Measurements from ENCODE around the gene RHOBTB3.

The RHOBTB3 gene

GRCh38 chr5:95715799-95716461, 15.2 kb upstream of the RHOBTB3 start:
- Histone ChIP-seq H3K9me3 (replicated peaks; ENCODE audit: low read length) (no peaks in the 10 kb centered on the region), H3K36me3 (ENCODE audit: insufficient read depth, low read length) (no peaks in the 10 kb centered on the region), H3K4me2 (ENCODE audit: low read length) (peak overlapping the region; percentile 28), H3K9ac (ENCODE audit: low read depth, low read length) (peak overlapping the region; percentile 38), H3K4me1 (ENCODE audit: control insufficient read depth, insufficient read depth, low read length) (peaks cover 43% of the 10 kb centered on the region), H3K4me3 (ENCODE audit: low read length) (no peak overlapping the region), H3K27me3 (ENCODE audit: control insufficient read depth, insufficient read depth, low read length) (no peaks in the 10 kb centered on the region)

GRCh38 chr5:95717439-95717838, 13.7 kb upstream of the RHOBTB3 start:
- no peaks in the 10 kb centered on the region for H3K36me3 ChIP-seq (ENCODE audit: insufficient read depth, low read length)
- H3K9ac ChIP-seq (ENCODE audit: low read depth, low read length), result no peak overlapping the region
- no peaks in the 10 kb centered on the region for H3K27me3 ChIP-seq (ENCODE audit: control insufficient read depth, insufficient read depth, low read length)
- no peaks in the 10 kb centered on the region for H3K9me3 ChIP-seq (replicated peaks; ENCODE audit: low read length)
- peaks cover 34% of the 10 kb centered on the region for H3K4me1 ChIP-seq (ENCODE audit: control insufficient read depth, insufficient read depth, low read length)
- H3K4me2 ChIP-seq (ENCODE audit: low read length), result no peak overlapping the region
- H3K4me3 ChIP-seq (ENCODE audit: low read length), result no peak overlapping the region

- Histone ChIP-seq H3K4me2 (ENCODE audit: low read length) (no peak overlapping the region), H3K9me3 (replicated peaks; ENCODE audit: low read length) (no peaks in the 10 kb centered on the region), H3K36me3 (ENCODE audit: insufficient read depth, low read length) (no peaks in the 10 kb centered on the region), H3K4me3 (ENCODE audit: low read length) (no peak overlapping the region), H3K9ac (ENCODE audit: low read depth, low read length) (no peak overlapping the region), H3K27me3 (ENCODE audit: control insufficient read depth, insufficient read depth, low read length) (no peaks in the 10 kb centered on the region), H3K4me1 (ENCODE audit: control insufficient read depth, insufficient read depth, low read length) (peaks cover 28% of the 10 kb centered on the region)
Measured at GRCh38 chr5:95718203-95718602, 12.9 kb upstream of the RHOBTB3 start.

- H3K36me3 ChIP-seq (ENCODE audit: insufficient read depth, low read length), result no peaks in the 10 kb centered on the region
- H3K9ac ChIP-seq (ENCODE audit: low read depth, low read length), result no peak overlapping the region
- H3K9me3 ChIP-seq (replicated peaks; ENCODE audit: low read length), result no peaks in the 10 kb centered on the region
- H3K4me1 ChIP-seq (ENCODE audit: control insufficient read depth, insufficient read depth, low read length), result peaks cover 32% of the 10 kb centered on the region
- no peak overlapping the region for H3K4me2 ChIP-seq (ENCODE audit: low read length)
- no peak overlapping the region for H3K4me3 ChIP-seq (ENCODE audit: low read length)
- H3K27me3 ChIP-seq (ENCODE audit: control insufficient read depth, insufficient read depth, low read length), result no peaks in the 10 kb centered on the region
Measured at GRCh38 chr5:95718738-95719137, 12.4 kb upstream of the RHOBTB3 start.

- H3K9ac ChIP-seq (ENCODE audit: low read depth, low read length), result no peak overlapping the region
- H3K4me3 ChIP-seq (ENCODE audit: low read length), result no peak overlapping the region
- no peak overlapping the region for H3K4me2 ChIP-seq (ENCODE audit: low read length)
- peaks cover 33% of the 10 kb centered on the region for H3K4me1 ChIP-seq (ENCODE audit: control insufficient read depth, insufficient read depth, low read length)
- no peaks in the 10 kb centered on the region for H3K36me3 ChIP-seq (ENCODE audit: insufficient read depth, low read length)
- no peaks in the 10 kb centered on the region for H3K27me3 ChIP-seq (ENCODE audit: control insufficient read depth, insufficient read depth, low read length)
- no peaks in the 10 kb centered on the region for H3K9me3 ChIP-seq (replicated peaks; ENCODE audit: low read length)
Measured at GRCh38 chr5:95720094-95720786, 10.9 kb upstream of the RHOBTB3 start.

- Histone ChIP-seq H3K4me2 (ENCODE audit: low read length) (no peak overlapping the region), H3K9ac (ENCODE audit: low read depth, low read length) (no peak overlapping the region), H3K4me1 (ENCODE audit: control insufficient read depth, insufficient read depth, low read length) (peaks cover 37% of the 10 kb centered on the region), H3K4me3 (ENCODE audit: low read length) (no peak overlapping the region), H3K9me3 (replicated peaks; ENCODE audit: low read length) (no peaks in the 10 kb centered on the region), H3K36me3 (ENCODE audit: insufficient read depth, low read length) (no peaks in the 10 kb centered on the region), H3K27me3 (ENCODE audit: control insufficient read depth, insufficient read depth, low read length) (no peaks in the 10 kb centered on the region)
Measured at GRCh38 chr5:95721582-95722295, 9.4 kb upstream of the RHOBTB3 start.

- Histone ChIP-seq H3K4me1 (ENCODE audit: control insufficient read depth, insufficient read depth, low read length) (peaks cover 58% of the 10 kb centered on the region), H3K36me3 (ENCODE audit: insufficient read depth, low read length) (no peaks in the 10 kb centered on the region), H3K4me3 (ENCODE audit: low read length) (no peak overlapping the region), H3K27me3 (ENCODE audit: control insufficient read depth, insufficient read depth, low read length) (no peaks in the 10 kb centered on the region), H3K9ac (ENCODE audit: low read depth, low read length) (no peak overlapping the region), H3K4me2 (ENCODE audit: low read length) (no peak overlapping the region), H3K9me3 (replicated peaks; ENCODE audit: low read length) (no peaks in the 10 kb centered on the region)
Measured at GRCh38 chr5:95723632-95724369, 7.3 kb upstream of the RHOBTB3 start.

- Histone ChIP-seq H3K4me1 (ENCODE audit: control insufficient read depth, insufficient read depth, low read length) (peaks cover 68% of the 10 kb centered on the region), H3K4me2 (ENCODE audit: low read length) (peak overlapping the region; percentile 74), H3K36me3 (ENCODE audit: insufficient read depth, low read length) (no peaks in the 10 kb centered on the region), H3K9me3 (replicated peaks; ENCODE audit: low read length) (no peaks in the 10 kb centered on the region), H3K9ac (ENCODE audit: low read depth, low read length) (peak overlapping the region; percentile 66), H3K4me3 (ENCODE audit: low read length) (no peak overlapping the region), H3K27me3 (ENCODE audit: control insufficient read depth, insufficient read depth, low read length) (no peaks in the 10 kb centered on the region)
Measured at GRCh38 chr5:95725071-95725820, 5.9 kb upstream of the RHOBTB3 start.

GRCh38 chr5:95725937-95726810, 5.0 kb upstream of the RHOBTB3 start:
- Histone ChIP-seq H3K9me3 (replicated peaks; ENCODE audit: low read length) (no peaks in the 10 kb centered on the region), H3K36me3 (ENCODE audit: insufficient read depth, low read length) (no peaks in the 10 kb centered on the region), H3K9ac (ENCODE audit: low read depth, low read length) (peak overlapping the region; percentile 66), H3K4me3 (ENCODE audit: low read length) (peak overlapping the region; percentile 53), H3K4me2 (ENCODE audit: low read length) (peak overlapping the region; percentile 74), H3K27me3 (ENCODE audit: control insufficient read depth, insufficient read depth, low read length) (no peaks in the 10 kb centered on the region), H3K4me1 (ENCODE audit: control insufficient read depth, insufficient read depth, low read length) (peaks cover 67% of the 10 kb centered on the region)

Measured in skeletal muscle satellite cell (primary cell).